HG03025 (cell line): ENCODE data around the gene DNAH6.
"Not testable (repeated sequence)": the region's sequence is repeated elsewhere in the genome, so short reads cannot be mapped to it uniquely, and the experiment has no call there.

ENCODE experiments used
- ATAC-seq: cut with Tn5 transposase; IDR thresholded peaks from one replicate; pipeline ENCODE4 v1.9.1; 2021; ENCODE audit warnings: mild to moderate bottlenecking, moderate library complexity; ENCODE audit not compliant: unreplicated experiment, low FRiP score

Gene DNAH6

DNA sequence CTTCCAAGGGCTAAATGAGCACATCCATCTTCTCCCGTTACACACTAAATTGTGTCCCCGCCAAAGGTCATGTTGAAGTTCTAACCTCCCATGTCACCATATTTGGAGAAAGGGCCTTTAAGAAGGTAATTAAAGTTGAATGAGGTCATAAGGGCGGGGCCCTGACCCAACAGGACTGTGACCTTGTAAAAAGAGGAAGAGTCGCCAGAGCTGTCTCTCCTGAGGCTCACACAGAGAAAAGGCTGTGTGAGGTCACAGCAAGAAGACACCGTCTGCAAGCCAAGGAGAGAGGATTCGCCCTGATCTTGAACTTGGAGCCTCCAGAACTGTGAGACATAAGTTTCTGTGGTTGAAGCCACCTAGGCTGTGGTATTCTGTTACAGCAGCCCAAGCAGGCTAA lies 340.5 kb downstream of the DNAH6 start:
- no peak for ATAC-seq

DNA sequence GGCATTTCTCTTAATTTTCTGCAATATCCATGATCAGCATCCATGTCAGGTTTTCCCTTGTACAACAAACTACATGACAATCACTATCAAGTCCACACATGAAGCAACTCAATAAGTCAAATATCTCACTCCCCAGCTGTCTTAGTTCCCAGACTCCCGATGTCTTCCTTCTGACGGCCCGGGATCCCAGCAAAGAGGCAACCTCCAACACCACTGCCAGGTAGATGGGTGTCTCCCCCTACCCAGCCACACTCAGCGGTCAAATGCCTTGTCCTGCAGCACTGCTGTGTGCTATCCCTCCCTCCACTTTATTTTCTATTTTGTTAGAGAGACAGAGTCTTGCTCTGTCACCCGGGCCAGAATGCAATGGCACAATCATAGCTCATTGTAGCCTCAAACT lies 341.3 kb downstream of the DNAH6 start:
- no peak for ATAC-seq

DNA sequence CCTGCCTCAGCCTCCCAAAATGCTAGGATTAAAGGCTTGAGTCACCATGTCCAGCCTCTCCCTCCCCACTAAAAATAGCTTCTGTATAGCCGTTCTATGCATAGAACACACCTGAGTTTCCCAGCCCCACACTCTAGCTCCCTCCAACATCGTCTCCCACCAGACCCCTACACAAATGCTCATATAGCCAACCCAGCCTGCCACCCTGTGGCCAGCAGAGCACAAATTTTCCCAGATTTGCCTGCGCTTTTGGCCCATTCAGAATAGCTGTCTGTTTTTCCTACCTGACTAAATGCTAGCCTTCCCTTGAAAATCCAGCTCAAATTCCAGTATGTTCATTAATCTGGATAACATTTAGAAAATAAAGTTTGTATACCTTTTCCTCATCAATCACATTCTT lies 341.8 kb downstream of the DNAH6 start:
- no peak for ATAC-seq

DNA sequence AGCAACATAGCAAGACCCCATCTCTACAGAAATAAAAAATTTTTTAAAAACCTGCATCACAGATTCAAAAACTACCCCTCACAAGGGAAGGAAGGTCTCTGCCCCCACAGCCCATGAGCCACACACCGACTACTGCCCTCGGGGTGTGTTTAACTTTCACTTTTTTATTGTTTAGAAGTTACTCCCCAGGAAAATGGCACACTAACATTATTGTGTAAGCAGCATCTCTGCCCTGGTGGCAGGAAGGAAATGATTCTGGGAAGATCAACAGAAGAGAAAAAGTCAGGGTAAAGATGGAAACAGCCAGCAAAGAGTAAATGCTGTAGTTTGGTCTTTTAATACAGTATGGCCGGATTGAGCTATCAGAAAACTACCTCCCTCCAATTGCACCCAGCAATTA lies 342.6 kb downstream of the DNAH6 start:
- no peak for ATAC-seq

GRCh38 chr2:84861539-84861938 lies 345.2 kb downstream of the DNAH6 start:
- no peak for ATAC-seq

- ATAC-seq: no peak
Observed at GRCh38 chr2:84862006-84862405, 345.7 kb downstream of the DNAH6 start.

GRCh38 chr2:84865181-84865783 lies 349.0 kb downstream of the DNAH6 start:
- ATAC-seq: no peak

DNA sequence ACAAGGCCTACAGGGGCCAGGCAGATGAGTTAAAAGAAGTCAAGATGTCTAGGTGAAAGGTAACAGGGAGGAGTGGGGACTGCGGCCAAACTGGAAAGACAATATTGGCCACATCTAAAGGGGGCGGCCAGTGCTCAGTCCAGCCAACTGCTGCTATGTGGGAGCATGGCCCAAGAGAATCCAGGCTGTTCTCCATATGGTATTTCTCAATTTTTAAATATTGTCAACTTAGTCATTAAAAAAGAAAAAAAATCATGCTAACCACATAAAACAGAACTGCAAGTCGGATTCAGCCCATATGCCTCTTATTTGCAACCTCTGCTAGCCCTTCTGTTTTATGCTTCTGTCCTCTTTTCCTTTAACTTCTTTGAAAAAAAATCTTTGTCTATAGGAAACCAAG lies 349.8 kb downstream of the DNAH6 start:
- no peak for ATAC-seq

- not testable (repeated sequence) for ATAC-seq
Observed at GRCh38 chr2:84868327-84868726, 352.0 kb downstream of the DNAH6 start.
